ENCODE data around the gene NMRAL1. TPM values are rescaled to one million over a fixed set of nuclear protein-coding genes. Genes with fewer than 3 reads are reported as not detected.

Gene NMRAL1
- total RNA-seq = 58.3 and 68.8 TPM in 2 replicates

GRCh38 chr16:4474192-4474961 lies at the start of gene NMRAL1:
Gene NMRAL1 (minus strand): TSS chr16:4474625. CDS start chr16:4474132, 493 bp downstream.

GRCh38 chr16:4475880-4476788 lies 1.7 kb upstream of the NMRAL1 start, which contains the start of gene HMOX2:
Gene HMOX2 (plus strand): TSS chr16:4476398. CDS start chr16:4505525, 29,127 bp downstream.

GRCh38 chr16:4425378-4426020 lies 48.9 kb downstream of the NMRAL1 start, which contains the start of gene DNAJA3:
Gene DNAJA3 (plus strand): TSS chr16:4425868. CDS start chr16:4425882, 14 bp downstream.

GRCh38 chr16:4416200-4417032 lies 58.0 kb downstream of the NMRAL1 start, which contains the start of gene CORO7:
Gene CORO7 (minus strand): TSS chr16:4416596. CDS start chr16:4416518, 78 bp downstream.

Other genes with a start within 250 kb of the NMRAL1 start
- gene SRL, start 232.5 kb downstream of the NMRAL1 start, total RNA-seq = under 0.01 TPM in 1 of 2 replicates, not detected in the other
- 3.7 and 5.7 TPM in 2 replicates for gene TFAP4, start 201.6 kb downstream of the NMRAL1 start, total RNA-seq
- gene GLIS2, start 158.6 kb downstream of the NMRAL1 start, total RNA-seq = 2.6 and 4.1 TPM in 2 replicates
- gene PAM16, start 123.3 kb downstream of the NMRAL1 start, total RNA-seq = 11.9 and 24.0 TPM in 2 replicates
- 88.0 and 101 TPM in 2 replicates for gene VASN, start 102.8 kb downstream of the NMRAL1 start, total RNA-seq
- gene CORO7, start 58.0 kb downstream of the NMRAL1 start, total RNA-seq = 10.2 and 14.7 TPM in 2 replicates
- 36.3 and 46.6 TPM in 2 replicates for gene DNAJA3, start 48.8 kb downstream of the NMRAL1 start, total RNA-seq
- 70.1 and 71.5 TPM in 2 replicates for gene HMOX2, start 1.8 kb upstream of the NMRAL1 start, total RNA-seq
- gene CDIP1, start 64.1 kb upstream of the NMRAL1 start, total RNA-seq = 4.4 and 5.5 TPM in 2 replicates
- gene C16orf96, start 81.7 kb upstream of the NMRAL1 start, total RNA-seq = not detected in 2 replicates
- gene UBALD1, start 140.3 kb upstream of the NMRAL1 start, total RNA-seq = 3.2 TPM in 2 replicates
- 22.2 and 23.0 TPM in 2 replicates for gene MGRN1, start 150.2 kb upstream of the NMRAL1 start, total RNA-seq
- gene NUDT16L1, start 218.9 kb upstream of the NMRAL1 start, total RNA-seq = 18.9 and 24.7 TPM in 2 replicates

All from aortic smooth muscle cell (primary cell).